Superior temporal gyrus (tissue), 1 donor: Measurements from ENCODE around the gene CT45A8.
"Not testable (repeated sequence)": the region's sequence is repeated elsewhere in the genome, so short reads cannot be mapped to it uniquely, and the experiment has no call there.

Experiments used
- DNase-seq: peaks from one replicate; pipeline ENCODE4 v3.0.0-alpha.2; 2016; ENCODE audit errors: extremely low spot score

The CT45A8 gene

GRCh38 chrX:135854438-135854837, at the start of gene CT45A8:
CT45A8 (minus strand) TSS chrX:135854538; CDS start chrX:135850783, 3,755 bp downstream.
- DNase-seq, result not testable (repeated sequence)

GRCh38 chrX:135893294-135893817, 39.0 kb upstream of the CT45A8 start, which contains the start of the genes CT45A10 and SAGE1:
CT45A10 (minus strand) TSS chrX:135893444; CDS start chrX:135885344, 8,100 bp downstream.
SAGE1 (plus strand) TSS chrX:135893716; CDS start chrX:135896243, 2,527 bp downstream.
- DNase-seq, result no peak

GRCh38 chrX:135892781-135893180, 38.4 kb upstream of the CT45A8 start:
- no peak for DNase-seq

DNA sequence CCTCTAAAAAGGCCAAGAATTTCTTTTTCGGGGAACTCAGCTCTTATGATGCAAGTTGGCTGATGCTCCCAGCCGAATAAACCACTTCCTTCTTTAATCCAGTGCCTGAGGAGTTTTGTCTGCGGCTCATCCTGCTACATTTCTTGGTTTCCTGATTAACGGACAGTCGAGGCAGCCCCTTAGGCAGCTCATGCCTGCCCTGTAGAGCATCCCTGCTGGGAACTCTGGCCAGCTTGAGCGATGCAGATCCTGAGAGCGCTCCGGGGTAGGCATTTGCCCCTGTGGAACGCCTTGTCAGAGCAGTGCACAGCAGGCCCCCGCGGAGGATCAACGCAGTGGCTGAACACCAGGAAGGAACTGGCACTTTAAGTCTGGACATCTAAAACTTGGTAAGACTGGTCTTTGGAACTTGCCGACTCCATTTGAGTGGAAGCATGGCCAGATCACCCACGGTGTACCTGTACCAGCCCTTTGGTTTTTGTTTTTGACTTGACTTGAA, 35.8 kb upstream of the CT45A8 start:
- DNase-seq, result no peak

DNA sequence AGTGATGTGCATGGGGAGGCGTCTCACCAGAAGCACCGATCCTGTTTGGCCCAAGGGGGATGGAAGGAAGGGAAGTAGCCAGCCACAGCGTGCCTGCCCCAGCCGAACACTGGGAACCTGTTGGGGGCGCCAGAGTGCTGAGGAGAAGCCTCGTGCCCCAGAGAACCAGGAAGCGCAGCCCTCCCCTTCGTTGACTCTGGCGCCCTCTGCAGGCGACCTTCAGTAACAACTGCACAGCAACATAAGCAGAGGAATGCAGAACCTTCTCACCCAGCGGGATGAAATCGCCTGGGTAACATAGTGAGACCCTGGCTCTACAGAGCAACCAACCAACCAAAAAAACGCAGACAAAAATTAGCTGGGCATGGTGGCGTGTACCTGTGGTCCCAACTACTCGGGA, 34.6 kb upstream of the CT45A8 start:
- DNase-seq, result not testable (repeated sequence)

DNA sequence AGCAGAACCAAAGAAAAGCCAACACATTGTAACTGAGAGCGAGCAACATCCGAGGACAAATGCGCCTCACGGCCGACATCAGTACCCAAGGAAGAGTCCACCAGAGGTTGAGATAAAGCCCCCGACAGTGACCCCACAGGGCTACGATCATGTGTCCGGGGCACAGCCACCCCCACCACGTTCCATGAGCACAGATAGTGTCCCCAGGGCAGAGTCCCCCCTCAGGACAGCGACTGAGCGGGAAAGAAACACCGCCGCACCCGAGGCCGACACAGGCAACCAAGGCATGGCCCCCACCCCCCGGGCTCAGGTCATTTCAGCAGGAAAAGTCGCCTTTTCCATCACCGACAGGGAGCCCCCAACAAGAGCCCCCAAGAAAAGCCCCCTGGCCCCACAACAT, 33.9 kb upstream of the CT45A8 start:
- DNase-seq, result not testable (repeated sequence)

GRCh38 chrX:135882741-135883140, 28.4 kb upstream of the CT45A8 start:
- not testable (repeated sequence) for DNase-seq

DNA sequence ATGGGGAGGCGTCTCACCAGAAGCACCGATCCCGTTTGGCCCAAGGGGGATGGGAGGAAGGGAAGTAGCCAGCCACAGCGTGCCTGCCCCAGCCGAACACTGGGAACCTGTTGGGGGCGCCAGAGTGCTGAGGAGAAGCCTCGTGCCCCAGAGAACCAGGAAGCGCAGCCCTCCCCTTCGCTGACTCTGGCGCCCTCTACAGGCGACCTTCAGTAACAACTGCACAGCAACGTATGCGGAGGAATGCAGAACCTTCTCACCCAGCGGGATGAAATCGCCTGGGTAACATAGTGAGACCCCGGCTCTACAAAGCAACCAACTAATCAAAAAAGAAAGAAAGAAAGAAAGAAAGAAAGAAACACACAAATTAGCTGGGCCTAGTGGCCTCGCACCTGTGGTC, 17.4 kb upstream of the CT45A8 start, which contains the start of gene CT45A9:
Gene CT45A9, minus strand, starts transcription at position 101 of the 400 bp plus-strand sequence. CDS start 3,751 bp downstream, outside the sequence.
- not testable (repeated sequence) for DNase-seq

GRCh38 chrX:135837180-135837579, 17.2 kb downstream of the CT45A8 start, which contains the start of gene CT45A7:
CT45A7 (minus strand) TSS chrX:135837280; CDS start chrX:135833533, 3,747 bp downstream.
- not testable (repeated sequence) for DNase-seq

GRCh38 chrX:135819912-135820311, 34.4 kb downstream of the CT45A8 start, which contains the start of gene CT45A2:
CT45A2 (minus strand) TSS chrX:135820012; CDS start chrX:135816265, 3,747 bp downstream.
- not testable (repeated sequence) for DNase-seq

DNA sequence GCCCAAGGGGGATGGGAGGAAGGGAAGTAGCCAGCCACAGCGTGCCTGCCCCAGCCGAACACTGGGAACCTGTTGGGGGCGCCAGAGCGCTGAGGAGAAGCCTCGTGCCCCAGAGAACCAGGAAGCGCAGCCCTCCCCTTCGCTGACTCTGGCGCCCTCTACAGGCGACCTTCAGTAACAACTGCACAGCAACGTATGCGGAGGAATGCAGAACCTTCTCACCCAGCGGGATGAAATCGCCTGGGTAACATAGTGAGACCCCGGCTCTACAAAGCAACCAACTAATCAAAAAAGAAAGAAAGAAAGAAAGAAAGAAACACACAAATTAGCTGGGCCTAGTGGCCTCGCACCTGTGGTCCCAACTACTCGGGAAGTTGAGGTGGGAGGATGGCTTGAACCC, 51.7 kb downstream of the CT45A8 start, which contains the start of gene CT45A6:
Gene CT45A6, minus strand, starts transcription at position 101 of the 400 bp plus-strand sequence. CDS start 3,794 bp downstream, outside the sequence.
- not testable (repeated sequence) for DNase-seq
